ENCODE measurements around the gene MZT2B.
"Not testable (repeated sequence)": the region's sequence is repeated elsewhere in the genome, so short reads cannot be mapped to it uniquely, and the experiment has no call there.

- not testable (repeated sequence) for TF ChIP-seq CTCF (IDR thresholded peaks at IDR 0.05; ENCODE audit: poor library complexity, severe bottlenecking); SMC3 (conservative IDR thresholded peaks at IDR 0.05; ENCODE audit: poor library complexity); EP300 (conservative IDR thresholded peaks at IDR 0.05; ENCODE audit: poor library complexity, severe bottlenecking); RAD21 (conservative IDR thresholded peaks at IDR 0.05)
Observed at GRCh38 chr2:130138841-130139251, 43.2 kb upstream of the MZT2B start.
